Naive B cell (primary cell): Measurements from ENCODE around the gene KRT13. TPM values are rescaled to one million over a fixed set of nuclear protein-coding genes. Genes with fewer than 3 reads are reported as not detected.
A peak's percentile ranks its signal among the peaks of the same experiment; 100 is the strongest.

Experiments
- ATAC-seq, 2 donors: fragments of 150-1000 bp; cut with Tn5 transposase; 2 replicates each; pipeline ENCODE4 v1.10.0; 2021; ENCODE audit warnings: low read depth in 2 of 2, mild to moderate bottlenecking in 2 of 2, moderate library complexity in 2 of 2
- DNase-seq: peaks from one replicate; pipeline ENCODE4 v3.0.0; 2022
- H3K27ac Mint-ChIP-seq, 6 donors: one replicate each; pipeline ENCODE4 v1.8.0; 2020 to 2022; ENCODE audit warnings: mild to moderate bottlenecking in 6 of 6, mixed read lengths in 6 of 6, moderate library complexity in 5 of 6, inconsistent platforms in 2 of 6
- H3K27me3 Mint-ChIP-seq, 3 donors: one replicate each; pipeline ENCODE4 v1.8.0; 2021 to 2022; ENCODE audit warnings: mixed read lengths in 3 of 3, mild to moderate bottlenecking in 1 of 3
- H3K36me3 Mint-ChIP-seq, 2 donors: one replicate each; pipeline ENCODE4 v1.8.0; 2020 to 2022; ENCODE audit warnings: mixed read lengths in 2 of 2, inconsistent platforms in 1 of 2, mild to moderate bottlenecking in 1 of 2
- H3K4me1 Mint-ChIP-seq, 3 donors: one replicate each; pipeline ENCODE4 v1.8.0; 2020 to 2022; ENCODE audit warnings: mixed read lengths in 3 of 3, inconsistent platforms in 1 of 3, mild to moderate bottlenecking in 1 of 3, moderate library complexity in 1 of 3
- H3K4me3 Mint-ChIP-seq, 8 donors: one replicate each; pipeline ENCODE4 v1.8.0; 2020 to 2022; ENCODE audit warnings: mild to moderate bottlenecking in 8 of 8, mixed read lengths in 8 of 8, moderate library complexity in 8 of 8, inconsistent platforms in 2 of 8
- H3K9me3 Mint-ChIP-seq, 7 donors: one replicate each; pipeline ENCODE4 v1.8.0; 2020 to 2022; ENCODE audit warnings: mixed read lengths in 7 of 7, mild to moderate bottlenecking in 5 of 7, inconsistent platforms in 2 of 7, moderate library complexity in 1 of 7
- polyA plus RNA-seq, 6 donors: library from polyadenylated mRNA; unstranded; fragments of 300-500 nt; fragmentation: Illumina TruSeq; gene quantifications; one replicate each; pipeline ENCODE4 v1.2.3, GENCODE V29; 2021; ENCODE audit warnings: low read depth in 6 of 6

The KRT13 gene
- not detected for polyA plus RNA-seq

DNA sequence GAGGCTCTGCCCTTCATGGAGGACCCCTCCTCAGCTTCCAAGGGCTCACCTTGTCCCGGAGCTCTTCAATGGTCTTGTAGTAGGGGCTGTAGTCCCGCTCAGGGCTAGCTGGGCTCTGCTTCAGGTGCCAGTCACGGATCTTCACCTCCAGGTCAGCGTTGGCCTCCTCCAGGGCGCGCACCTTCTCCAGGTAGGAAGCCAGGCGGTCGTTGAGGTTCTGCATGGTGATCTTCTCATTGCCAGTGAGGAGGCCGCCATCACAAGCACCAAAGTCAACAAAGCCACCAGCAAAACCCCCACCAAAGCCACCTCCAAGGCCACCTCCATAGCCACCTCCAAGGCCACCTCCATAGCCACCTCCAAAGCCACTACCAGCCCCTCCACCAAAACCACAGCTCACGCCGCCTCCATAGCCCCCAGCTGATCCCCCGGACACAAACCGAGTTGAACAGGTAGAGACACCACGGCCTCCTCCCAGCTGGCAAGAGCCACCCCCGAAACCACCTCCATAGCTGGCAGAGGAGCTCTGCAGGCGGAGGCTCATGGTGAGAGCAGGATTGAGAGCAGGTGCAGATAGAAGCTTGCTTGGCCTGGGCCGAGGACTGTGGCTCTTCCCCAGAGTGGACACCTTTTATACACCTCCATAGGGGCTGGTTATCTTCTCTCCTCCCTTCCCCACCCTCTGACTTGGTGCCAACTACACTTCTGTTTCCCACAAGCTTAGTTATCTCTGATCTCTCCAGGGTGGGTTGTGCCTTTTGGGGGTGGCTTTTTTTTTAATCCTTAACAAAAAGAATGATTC, at the start of gene KRT13:
Gene KRT13 (minus strand): TSS at position 606 of the 802 bp plus-strand sequence. CDS start 62 bp downstream, at position 544.
- Mint-ChIP-seq H3K36me3 (no peaks in the 10 kb centered on the region), H3K27ac (peak within 1 kb of the TSS in 2 of 6 donors; percentile 48 to 51), H3K27me3 (peaks cover under 1 to 33% (median 13%) of the 10 kb centered on the region in 3 donors), H3K4me1 (peaks cover 0 to 7% (median 3%) of the 10 kb centered on the region in 3 donors), H3K4me3 (no peak within 1 kb of the TSS), H3K9me3 (no peaks in the 10 kb centered on the region)
- no peak for DNase-seq
- ATAC-seq, result no peak

DNA sequence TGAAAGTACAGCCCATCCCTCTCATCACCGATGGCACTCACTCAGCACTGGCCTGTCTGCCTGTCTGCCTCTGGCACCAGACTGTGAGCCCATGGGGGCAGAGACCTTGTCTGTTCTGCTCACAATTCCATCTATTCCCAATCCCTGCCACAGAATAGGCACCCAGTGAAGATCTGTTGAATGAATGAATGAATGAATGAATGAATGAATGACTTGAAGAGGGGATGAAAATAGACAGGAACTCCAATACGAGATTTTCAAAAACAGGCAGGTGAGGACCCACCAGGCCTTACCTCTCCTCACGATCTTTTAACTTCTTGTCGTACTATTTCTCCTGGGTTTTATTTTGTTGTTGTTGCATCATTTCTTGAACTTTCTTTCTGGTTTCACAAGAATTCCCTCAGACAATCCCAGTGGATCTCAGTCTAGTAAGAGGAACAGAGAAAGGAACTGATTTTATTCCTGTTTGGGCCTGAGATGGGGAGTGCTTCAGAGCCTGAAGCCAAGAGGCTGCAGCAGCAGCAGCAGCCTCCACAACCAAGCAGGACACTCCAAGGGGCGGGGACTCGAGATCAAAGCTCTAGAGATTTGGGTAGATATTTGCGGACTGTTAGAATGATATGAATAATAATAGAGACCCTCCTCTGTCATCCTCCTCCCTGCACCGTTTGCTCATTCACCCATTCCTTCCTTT, 48.7 kb upstream of the KRT13 start:
- H3K27ac Mint-ChIP-seq, result no peak overlapping the region
- no peak for ATAC-seq

DNA sequence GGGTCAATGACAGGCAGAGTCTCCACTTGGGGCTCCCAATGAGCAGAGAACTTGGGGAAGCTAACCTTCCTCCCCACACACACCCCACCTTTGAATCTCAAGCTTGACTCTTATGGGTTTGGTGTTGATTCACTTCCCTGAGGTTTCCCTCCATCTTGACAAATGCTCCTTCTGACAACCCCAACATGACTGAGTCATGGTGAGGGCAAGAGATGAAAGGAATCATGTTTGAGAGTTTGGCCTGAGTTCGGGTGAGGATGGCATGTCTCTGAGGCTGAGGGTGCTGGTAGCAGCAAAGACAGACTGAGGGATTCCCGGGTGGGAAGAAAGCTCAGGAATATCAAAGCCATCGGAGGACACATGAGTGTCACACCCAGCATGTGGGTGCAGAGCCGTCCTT, 47.8 kb upstream of the KRT13 start:
- Mint-ChIP-seq H3K9me3 (no peaks in the 10 kb centered on the region), H3K27me3 (peaks cover 44 to 66% (median 64%) of the 10 kb centered on the region in 3 donors), H3K4me1 (peaks cover 9 to 14% (median 12%) of the 10 kb centered on the region in 3 donors), H3K4me3 (peak overlapping the region in 1 of 8 donors; percentile 14), H3K36me3 (no peaks in the 10 kb centered on the region), H3K27ac (peak overlapping the region in 3 of 6 donors; percentile 6 to 55 (median 20))
- ATAC-seq (no peak), DNase-seq (no peak)

More for the DNA sequence above, 48.7 kb upstream of the KRT13 start:
- Mint-ChIP-seq H3K27me3 (peaks cover 45 to 71% (median 65%) of the 10 kb centered on the region in 3 donors), H3K4me3 (no peak overlapping the region), H3K4me1 (peaks cover 4 to 5% (median 4%) of the 10 kb centered on the region in 3 donors), H3K9me3 (no peaks in the 10 kb centered on the region), H3K36me3 (no peaks in the 10 kb centered on the region)
- no peak for DNase-seq

DNA sequence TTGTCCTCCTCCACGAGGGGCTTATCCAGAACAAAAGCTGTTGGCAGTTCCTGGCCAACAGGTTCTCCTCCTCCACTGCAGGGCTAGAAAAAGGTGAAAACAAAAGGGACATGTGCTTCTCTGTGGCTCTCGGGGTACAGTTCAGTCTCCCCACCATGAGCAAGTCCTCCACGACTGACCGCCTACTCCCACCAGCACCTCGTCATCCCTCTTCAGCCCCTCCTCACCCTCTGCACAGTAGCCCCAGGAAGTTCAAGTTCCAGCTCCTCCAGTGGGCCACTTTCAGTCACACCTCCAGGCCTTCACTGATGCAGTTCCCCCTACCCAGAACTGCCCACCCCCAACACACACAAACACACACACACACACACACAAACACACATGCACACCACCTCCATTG, 47.0 kb upstream of the KRT13 start:
- ATAC-seq (no peak), DNase-seq (no peak)
- Mint-ChIP-seq H3K27me3 (peaks cover 37 to 66% (median 65%) of the 10 kb centered on the region in 3 donors), H3K4me1 (peaks cover 12 to 20% (median 12%) of the 10 kb centered on the region in 3 donors), H3K36me3 (peaks cover 0 to under 1% of the 10 kb centered on the region in 2 donors), H3K9me3 (peaks cover 0 to 3% (median 0%) of the 10 kb centered on the region in 7 donors), H3K27ac (no peak overlapping the region), H3K4me3 (no peak overlapping the region)

DNA sequence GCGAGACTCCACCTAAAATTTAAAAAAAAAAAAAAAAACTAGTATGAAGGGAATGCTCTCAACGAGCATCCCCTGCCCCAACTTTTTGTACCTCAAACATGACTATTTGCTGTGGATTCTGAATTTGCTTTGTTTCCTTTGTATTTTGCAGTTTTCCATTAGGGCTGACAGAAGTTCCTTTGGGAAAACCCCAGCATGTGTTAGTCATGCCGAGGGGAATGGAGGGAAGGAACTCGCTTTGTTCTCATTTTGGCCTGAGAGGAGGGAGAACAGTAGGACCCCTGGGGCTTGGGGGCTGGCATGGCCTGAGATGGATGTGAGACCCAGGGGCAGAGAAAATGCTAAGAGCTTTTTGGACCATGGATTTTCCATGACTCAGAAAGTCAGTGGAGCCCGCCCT, 46.0 kb upstream of the KRT13 start:
- H3K9me3 Mint-ChIP-seq, result peaks cover 0 to 9% (median 6%) of the 10 kb centered on the region in 7 donors
- no peak for DNase-seq
- H3K27me3 Mint-ChIP-seq, result peaks cover 35 to 67% (median 65%) of the 10 kb centered on the region in 3 donors
- no peak overlapping the region for H3K4me3 Mint-ChIP-seq
- no peak overlapping the region for H3K27ac Mint-ChIP-seq
- H3K4me1 Mint-ChIP-seq, result peaks cover 12 to 20% (median 12%) of the 10 kb centered on the region in 3 donors
- no peak for ATAC-seq
- H3K36me3 Mint-ChIP-seq, result peaks cover 9 to 11% of the 10 kb centered on the region in 2 donors

DNA sequence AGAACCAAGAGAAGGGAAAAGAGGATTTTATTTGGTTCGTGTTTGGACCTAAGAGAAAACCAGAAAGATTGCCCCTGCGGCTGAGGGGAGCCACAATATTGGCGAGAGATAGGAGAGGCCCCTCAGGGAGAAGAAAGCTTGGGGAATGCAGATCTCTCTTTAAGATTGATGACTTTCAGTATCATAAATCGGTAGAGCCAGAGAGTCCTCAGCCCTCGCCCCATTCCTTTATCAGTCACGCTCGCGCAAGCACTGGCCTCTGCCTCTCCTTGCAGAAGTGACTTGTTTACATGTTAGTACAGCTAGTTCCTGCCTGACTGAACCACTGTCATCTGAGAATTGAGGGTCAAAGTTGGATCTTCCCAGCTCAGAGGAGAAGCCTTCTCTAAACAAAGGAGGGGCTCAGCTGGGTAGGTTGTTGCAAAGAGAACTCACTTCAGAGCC, 44.2 kb upstream of the KRT13 start:
- Mint-ChIP-seq H3K9me3 (peaks cover 0 to 11% (median 7%) of the 10 kb centered on the region in 7 donors), H3K4me1 (peaks cover 12 to 20% (median 12%) of the 10 kb centered on the region in 3 donors), H3K27ac (peak overlapping the region in 1 of 6 donors; percentile 32), H3K4me3 (peak overlapping the region in 5 of 8 donors; percentile 34 to 76 (median 56)), H3K36me3 (peaks cover 9 to 14% of the 10 kb centered on the region in 2 donors), H3K27me3 (peaks cover 24 to 64% (median 62%) of the 10 kb centered on the region in 3 donors)
- no peak for DNase-seq
- ATAC-seq, result no peak

DNA sequence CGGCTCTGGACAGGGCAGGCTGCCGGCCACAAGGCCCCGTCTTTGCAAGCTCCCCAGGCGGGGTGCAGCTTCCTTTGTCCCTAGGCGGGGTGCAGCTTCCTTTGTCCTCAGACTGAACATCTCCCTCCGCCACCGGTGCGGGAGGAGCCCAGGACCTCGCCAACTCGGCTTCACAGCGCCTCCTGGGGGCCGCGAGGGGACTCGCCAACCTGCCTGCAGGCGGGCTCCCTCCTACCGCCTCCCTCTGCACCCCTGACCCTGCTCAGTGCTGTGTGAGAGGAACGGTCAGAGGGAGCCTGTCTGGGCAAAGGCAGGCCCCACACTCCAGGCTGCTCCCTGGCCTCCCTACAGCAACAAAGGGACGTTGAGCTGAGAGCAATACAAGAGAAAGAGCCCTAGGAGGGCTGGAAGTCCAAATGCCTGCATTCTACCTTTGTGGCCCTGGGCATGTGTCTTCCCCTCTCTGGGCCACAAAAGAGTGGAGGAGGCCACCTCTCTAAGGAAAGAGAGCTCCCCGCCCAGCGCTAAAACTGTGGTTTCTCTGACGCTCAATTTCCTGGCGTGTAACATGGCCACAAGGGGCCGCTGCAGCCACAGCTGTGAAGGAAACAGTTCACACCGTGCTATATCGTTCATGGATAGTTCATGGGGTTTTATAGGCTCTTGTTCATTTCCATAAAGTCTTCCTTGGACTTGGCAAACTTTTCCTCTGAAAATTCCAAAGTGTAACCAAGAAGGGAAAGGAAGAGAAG, 43.6 kb upstream of the KRT13 start:
- Mint-ChIP-seq H3K9me3 (peaks cover 0 to 11% (median 7%) of the 10 kb centered on the region in 7 donors), H3K4me3 (peak overlapping the region; percentile 34 to 77 (median 54)), H3K27ac (peak overlapping the region in 2 of 6 donors; percentile 2 to 32), H3K27me3 (peaks cover 18 to 58% (median 56%) of the 10 kb centered on the region in 3 donors), H3K4me1 (peaks cover 12 to 20% (median 12%) of the 10 kb centered on the region in 3 donors), H3K36me3 (peaks cover 9 to 14% of the 10 kb centered on the region in 2 donors)
- ATAC-seq, result peak; percentile 87
- peak; percentile 59 for DNase-seq

DNA sequence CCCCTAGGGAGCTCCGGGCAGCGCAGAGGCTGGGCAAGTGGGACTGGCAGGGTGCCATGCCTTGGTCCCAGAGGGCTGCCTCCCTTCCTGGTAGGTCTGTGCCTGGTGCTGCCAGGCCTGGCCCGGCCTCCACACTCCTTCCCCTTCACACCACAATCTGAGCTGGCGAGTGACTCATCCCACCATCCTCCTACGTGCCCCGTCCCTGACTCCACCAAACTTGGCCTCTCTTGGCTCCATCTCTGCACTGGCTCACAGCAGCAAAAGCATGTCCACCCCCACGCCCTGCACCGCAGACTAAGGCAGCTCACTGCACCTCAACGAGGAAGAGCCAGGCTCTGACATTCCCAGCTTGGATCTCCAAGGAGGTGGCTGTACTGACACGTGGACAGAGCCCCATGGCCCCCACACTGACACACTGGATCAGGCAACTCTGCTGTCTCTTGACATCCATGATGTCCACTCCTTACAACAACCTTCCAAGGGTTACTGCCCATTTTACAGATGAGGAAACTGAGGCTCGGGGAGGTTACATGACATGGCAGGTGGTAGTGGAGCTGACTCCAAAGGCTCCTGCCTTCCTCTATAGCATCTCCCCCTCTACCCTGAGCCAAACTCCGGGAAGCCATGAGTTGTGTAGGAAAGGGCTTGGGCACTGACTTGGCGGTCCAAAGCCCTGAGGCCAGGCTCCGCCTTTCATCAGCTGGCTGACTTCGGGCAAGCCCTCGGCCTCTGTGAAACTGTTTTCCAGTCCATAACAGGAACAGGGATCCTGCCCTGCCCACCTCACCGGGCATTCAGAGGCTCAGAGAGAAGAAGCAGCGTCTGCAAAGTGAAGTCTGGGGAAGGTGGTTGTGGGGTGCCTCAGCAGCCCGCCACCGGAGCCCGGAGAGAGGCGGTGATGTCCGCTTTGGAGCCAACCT, 42.8 kb upstream of the KRT13 start:
- peaks cover 18 to 49% (median 47%) of the 10 kb centered on the region in 3 donors for H3K27me3 Mint-ChIP-seq
- DNase-seq (no peak), ATAC-seq (peak; percentile 8 to 13)
- no peak overlapping the region for H3K27ac Mint-ChIP-seq
- peaks cover 0 to 11% (median 7%) of the 10 kb centered on the region in 7 donors for H3K9me3 Mint-ChIP-seq
- H3K36me3 Mint-ChIP-seq, result peaks cover 9 to 14% of the 10 kb centered on the region in 2 donors
- H3K4me3 Mint-ChIP-seq, result peak overlapping the region in 4 of 8 donors; percentile 52 to 77 (median 72)
- H3K4me1 Mint-ChIP-seq, result peaks cover 12 to 20% (median 12%) of the 10 kb centered on the region in 3 donors

DNA sequence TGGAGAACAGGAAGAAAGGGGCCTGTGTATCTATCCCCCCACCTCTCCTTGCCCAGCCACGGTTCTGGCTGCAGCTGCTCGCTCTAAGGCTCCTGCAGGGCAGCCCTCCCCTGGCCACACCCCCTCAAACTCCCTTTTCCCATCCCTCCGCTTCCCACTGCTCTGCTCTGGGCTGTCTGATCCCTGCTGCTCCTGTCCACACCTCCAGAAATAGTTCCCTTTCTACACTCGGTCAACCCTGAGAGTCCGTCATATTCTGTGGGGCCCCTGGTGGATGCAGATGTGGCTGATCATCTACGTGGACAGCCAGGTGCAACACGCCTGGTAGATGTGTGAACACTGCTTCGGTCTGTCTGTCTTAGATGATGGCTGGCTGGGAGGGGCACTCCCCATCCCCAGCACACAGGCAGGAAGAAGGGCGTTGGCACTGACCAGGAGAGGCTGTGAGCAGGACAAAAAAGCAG, 42.0 kb upstream of the KRT13 start:
- peaks cover 0 to 11% (median 7%) of the 10 kb centered on the region in 7 donors for H3K9me3 Mint-ChIP-seq
- H3K36me3 Mint-ChIP-seq, result peaks cover 9 to 14% of the 10 kb centered on the region in 2 donors

DNA sequence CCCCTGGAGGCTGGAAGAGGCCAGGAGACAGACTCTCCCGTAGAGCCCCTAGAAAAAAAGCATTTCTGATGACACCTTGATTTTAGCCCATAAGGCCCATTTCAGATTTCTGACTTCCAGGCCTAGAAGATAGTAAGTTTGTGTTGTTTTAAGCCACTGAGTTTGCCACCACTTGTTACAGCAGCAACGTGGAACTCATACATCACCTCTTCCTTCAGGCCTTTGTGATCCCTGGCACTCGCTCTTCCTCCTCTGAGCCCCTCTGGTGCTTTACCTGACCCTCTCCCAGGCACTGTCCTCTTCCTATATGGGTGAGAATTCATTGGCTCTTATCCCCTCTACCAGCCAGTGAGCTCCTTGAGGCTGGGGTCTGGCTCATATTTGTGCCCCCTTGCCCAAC, 41.4 kb upstream of the KRT13 start:
- no peak overlapping the region for H3K4me3 Mint-ChIP-seq
- DNase-seq (no peak), ATAC-seq (no peak)
- no peak overlapping the region for H3K27ac Mint-ChIP-seq
- H3K27me3 Mint-ChIP-seq, result peaks cover 11 to 39% (median 36%) of the 10 kb centered on the region in 3 donors
- peaks cover 9 to 14% of the 10 kb centered on the region in 2 donors for H3K36me3 Mint-ChIP-seq
- H3K9me3 Mint-ChIP-seq, result peaks cover 0 to 11% (median 7%) of the 10 kb centered on the region in 7 donors
- H3K4me1 Mint-ChIP-seq, result peaks cover 12 to 20% (median 12%) of the 10 kb centered on the region in 3 donors

More for the DNA sequence above, 42.0 kb upstream of the KRT13 start:
- ATAC-seq, result no peak
- H3K4me3 Mint-ChIP-seq, result no peak overlapping the region
- H3K27ac Mint-ChIP-seq, result no peak overlapping the region
- H3K27me3 Mint-ChIP-seq, result peaks cover 13 to 42% (median 40%) of the 10 kb centered on the region in 3 donors
- DNase-seq, result no peak
- peaks cover 12 to 20% (median 12%) of the 10 kb centered on the region in 3 donors for H3K4me1 Mint-ChIP-seq

DNA sequence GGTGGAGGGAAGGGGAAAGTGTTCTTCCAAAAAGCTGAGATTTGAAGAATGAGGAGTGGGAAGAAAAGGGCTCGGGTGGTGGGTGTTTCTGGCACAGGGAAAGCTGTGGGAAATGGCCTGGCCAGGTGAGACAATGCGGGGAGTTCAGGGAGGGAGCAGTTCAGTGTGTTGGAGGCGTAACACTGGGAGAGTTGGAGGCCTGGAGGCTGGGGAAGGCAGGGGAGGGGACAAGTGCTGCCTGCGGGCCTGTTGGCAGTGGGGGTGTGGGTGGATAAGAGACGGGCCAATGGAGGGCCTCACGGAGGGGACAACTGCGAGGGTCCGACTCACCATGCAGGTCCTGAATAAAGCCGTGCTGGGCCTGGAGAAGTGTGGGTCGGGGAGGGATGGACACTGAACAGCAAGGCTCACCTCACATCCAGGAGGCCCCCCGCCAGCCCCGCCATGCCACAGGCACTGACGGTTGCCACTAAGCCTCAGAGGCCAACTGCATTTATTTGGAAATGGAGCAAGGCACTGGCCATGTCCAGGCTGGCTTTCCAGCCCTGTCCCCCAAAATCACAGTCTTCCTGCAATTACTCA, 40.5 kb upstream of the KRT13 start:
- peak overlapping the region in 1 of 6 donors; percentile 54 for H3K27ac Mint-ChIP-seq
- peaks cover 9 to 14% of the 10 kb centered on the region in 2 donors for H3K36me3 Mint-ChIP-seq
- peaks cover 6 to 44% (median 31%) of the 10 kb centered on the region in 3 donors for H3K27me3 Mint-ChIP-seq
- peaks cover 0 to 11% (median 7%) of the 10 kb centered on the region in 7 donors for H3K9me3 Mint-ChIP-seq
- H3K4me1 Mint-ChIP-seq, result peaks cover 12 to 20% (median 12%) of the 10 kb centered on the region in 3 donors
- H3K4me3 Mint-ChIP-seq, result no peak overlapping the region
- DNase-seq (no peak), ATAC-seq (no peak)
